Measurements from ENCODE around the gene RAB40B. TPM values are rescaled to one million over a fixed set of nuclear protein-coding genes. Genes with fewer than 3 reads are reported as not detected.
A peak's percentile ranks its signal among the peaks of the same experiment; 100 is the strongest.

RAB40B gene
- total RNA-seq, 3 donors from 2014 or later (not counting 1 experiment from before 2014, with no cell fraction given), result 3.7 to 7.3 (median 4.0) TPM

DNA sequence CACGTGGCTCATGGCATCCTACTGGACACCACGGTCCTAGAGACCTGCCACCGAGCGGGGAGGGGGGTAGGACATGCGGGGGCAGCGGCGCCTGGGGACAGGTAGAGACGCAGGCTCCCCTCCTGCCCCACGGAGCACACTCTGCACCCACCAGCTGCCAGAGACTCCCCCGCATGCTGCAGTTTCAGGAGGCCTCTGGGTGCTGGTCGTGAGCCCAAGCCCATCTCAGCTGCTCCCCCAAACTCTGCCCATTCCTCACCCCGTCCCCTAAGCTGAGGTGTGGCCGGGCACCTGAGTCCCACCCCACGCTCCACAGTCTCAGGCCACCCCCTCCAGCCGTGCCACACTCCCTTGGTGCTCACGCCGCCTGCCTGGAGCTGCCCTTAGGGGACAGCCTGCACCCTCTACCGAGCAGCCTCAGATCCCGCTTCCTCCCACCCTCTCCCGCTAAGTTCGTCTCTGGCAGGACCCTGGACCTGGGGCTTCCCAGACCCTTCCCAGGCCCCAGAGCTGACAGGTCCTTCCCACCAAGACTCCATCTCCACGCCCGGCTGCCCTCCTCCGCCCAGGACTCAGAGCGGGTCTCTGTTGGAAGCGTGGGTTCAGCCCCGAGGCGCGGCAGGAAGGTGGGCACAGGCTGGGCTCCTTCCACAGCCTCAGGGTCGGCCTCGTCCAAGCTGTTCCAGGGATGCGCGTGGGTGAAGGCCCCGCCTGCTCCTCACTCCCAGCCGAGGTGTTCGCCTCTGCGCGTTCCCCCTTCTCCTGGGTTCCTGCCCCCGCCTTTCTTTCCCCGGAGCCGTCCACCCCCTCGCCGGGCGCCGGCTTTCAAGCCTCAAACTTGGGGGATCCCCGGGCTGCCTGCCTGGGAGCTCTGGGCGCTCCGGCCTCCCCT is 1.3 kb downstream of the RAB40B start:
- H3K27ac Mint-ChIP-seq, result no peak overlapping the region
- peaks cover 0 to 5% of the 10 kb centered on the region in 2 donors for H3K4me1 Mint-ChIP-seq
- WGBS (ENCODE audit: insufficient coverage), result 45% methylated on average over 48 of the region's 48 CpGs
- peaks cover 18% of the 10 kb centered on the region for H3K4me1 ChIP-seq (ENCODE audit: control insufficient read depth, insufficient read depth, low read length)
- H3K4me3 ChIP-seq (ENCODE audit: low read length), result peak overlapping the region; percentile 19
- H3K9me3 Mint-ChIP-seq, result no peaks in the 10 kb centered on the region
- DNase-seq, result peak in 1 of 2 donors; percentile 46
- intact Hi-C loops (cut with micrococcal nuclease), result no loop called here
- no peaks in the 10 kb centered on the region for H3K27me3 Mint-ChIP-seq (ENCODE audit: low read depth in 2 of 2)
- H3K27me3 ChIP-seq (ENCODE audit: control insufficient read depth, insufficient read depth, low read length), result peaks cover 8% of the 10 kb centered on the region
- H3K27ac ChIP-seq (ENCODE audit: low read length), result no peak overlapping the region
- no peaks in the 10 kb centered on the region for H3K36me3 Mint-ChIP-seq
- H3K36me3 ChIP-seq (ENCODE audit: control insufficient read depth, insufficient read depth, low read length), result no peaks in the 10 kb centered on the region
- TF ChIP-seq, protein P1, sequence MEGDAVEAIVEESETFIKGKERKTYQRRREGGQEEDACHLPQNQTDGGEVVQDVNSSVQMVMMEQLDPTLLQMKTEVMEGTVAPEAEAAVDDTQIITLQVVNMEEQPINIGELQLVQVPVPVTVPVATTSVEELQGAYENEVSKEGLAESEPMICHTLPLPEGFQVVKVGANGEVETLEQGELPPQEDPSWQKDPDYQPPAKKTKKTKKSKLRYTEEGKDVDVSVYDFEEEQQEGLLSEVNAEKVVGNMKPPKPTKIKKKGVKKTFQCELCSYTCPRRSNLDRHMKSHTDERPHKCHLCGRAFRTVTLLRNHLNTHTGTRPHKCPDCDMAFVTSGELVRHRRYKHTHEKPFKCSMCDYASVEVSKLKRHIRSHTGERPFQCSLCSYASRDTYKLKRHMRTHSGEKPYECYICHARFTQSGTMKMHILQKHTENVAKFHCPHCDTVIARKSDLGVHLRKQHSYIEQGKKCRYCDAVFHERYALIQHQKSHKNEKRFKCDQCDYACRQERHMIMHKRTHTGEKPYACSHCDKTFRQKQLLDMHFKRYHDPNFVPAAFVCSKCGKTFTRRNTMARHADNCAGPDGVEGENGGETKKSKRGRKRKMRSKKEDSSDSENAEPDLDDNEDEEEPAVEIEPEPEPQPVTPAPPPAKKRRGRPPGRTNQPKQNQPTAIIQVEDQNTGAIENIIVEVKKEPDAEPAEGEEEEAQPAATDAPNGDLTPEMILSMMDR (IDR thresholded peaks at IDR 0.05), result no peak
- ATAC-seq, result no peak
- peaks cover 7% of the 10 kb centered on the region for H3K9me3 ChIP-seq (ENCODE audit: control insufficient read depth, insufficient read depth, low read length)
- H3K4me3 Mint-ChIP-seq, result peak overlapping the region; percentile 40

DNA sequence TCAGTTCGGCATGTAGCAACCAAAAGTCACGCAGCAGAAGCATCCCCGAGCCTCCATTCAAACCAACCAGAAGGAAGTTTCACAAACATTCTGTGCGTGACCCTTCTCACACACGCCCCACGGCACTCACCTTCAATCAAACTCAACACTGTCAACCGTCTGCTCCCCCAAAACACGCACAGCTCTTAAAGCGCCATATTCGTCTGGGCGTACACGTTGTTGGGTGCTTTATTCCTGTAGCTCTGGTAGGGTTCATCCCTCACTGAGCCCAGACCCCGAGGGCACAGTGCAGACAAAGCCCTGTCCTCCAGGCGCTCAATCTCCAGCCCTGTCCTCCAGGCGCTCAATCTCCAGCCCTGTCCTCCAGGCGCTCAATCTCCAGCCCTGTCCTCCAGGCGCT is 2.2 kb downstream of the RAB40B start:
- Histone ChIP-seq H3K27ac (ENCODE audit: low read length) (no peak overlapping the region), H3K27me3 (ENCODE audit: control insufficient read depth, insufficient read depth, low read length) (peaks cover 8% of the 10 kb centered on the region), H3K9me3 (ENCODE audit: control insufficient read depth, insufficient read depth, low read length) (peaks cover 7% of the 10 kb centered on the region), H3K4me3 (ENCODE audit: low read length) (no peak overlapping the region), H3K4me1 (ENCODE audit: control insufficient read depth, insufficient read depth, low read length) (peaks cover 18% of the 10 kb centered on the region), H3K36me3 (ENCODE audit: control insufficient read depth, insufficient read depth, low read length) (no peaks in the 10 kb centered on the region)
- 98% methylated on average over 14 of the region's 17 CpGs for WGBS (ENCODE audit: insufficient coverage)
- DNase-seq (no peak), ATAC-seq (no peak)
- TF ChIP-seq, protein P1 (IDR thresholded peaks at IDR 0.05), result no peak
- Mint-ChIP-seq H3K4me3 (peak overlapping the region; percentile 45), H3K27me3 (ENCODE audit: low read depth in 2 of 2) (no peaks in the 10 kb centered on the region), H3K36me3 (no peaks in the 10 kb centered on the region), H3K4me1 (peaks cover 0 to 5% of the 10 kb centered on the region in 2 donors), H3K27ac (no peak overlapping the region), H3K9me3 (no peaks in the 10 kb centered on the region)
- intact Hi-C loops (cut with micrococcal nuclease), result no loop called here

DNA sequence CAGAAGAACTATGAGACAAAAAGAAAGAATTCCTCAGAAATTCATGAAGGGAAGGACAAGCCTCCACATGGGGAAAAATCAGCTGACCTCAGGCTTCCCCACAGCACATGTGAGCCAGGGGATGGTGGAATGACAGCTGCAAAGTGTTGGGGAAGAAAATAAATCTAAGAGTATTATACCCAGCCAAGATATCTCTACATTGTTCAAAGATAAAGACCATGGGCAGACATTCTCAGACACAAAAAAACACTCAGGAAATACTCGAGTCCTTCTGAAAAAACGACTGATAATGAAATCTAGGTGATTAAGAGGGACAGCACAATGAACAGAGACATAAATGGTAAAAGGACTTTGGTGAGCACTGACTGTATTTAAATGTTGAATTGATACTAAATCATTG is 3.9 kb downstream of the RAB40B start:
- no peaks in the 10 kb centered on the region for H3K27me3 Mint-ChIP-seq (ENCODE audit: low read depth in 2 of 2)
- Histone ChIP-seq H3K27ac (ENCODE audit: low read length) (no peak overlapping the region), H3K4me3 (ENCODE audit: low read length) (no peak overlapping the region), H3K9me3 (ENCODE audit: control insufficient read depth, insufficient read depth, low read length) (peaks cover 7% of the 10 kb centered on the region), H3K4me1 (ENCODE audit: control insufficient read depth, insufficient read depth, low read length) (peaks cover 17% of the 10 kb centered on the region), H3K36me3 (ENCODE audit: control insufficient read depth, insufficient read depth, low read length) (no peaks in the 10 kb centered on the region), H3K27me3 (ENCODE audit: control insufficient read depth, insufficient read depth, low read length) (peaks cover 8% of the 10 kb centered on the region)
- no peaks in the 10 kb centered on the region for H3K9me3 Mint-ChIP-seq
- intact Hi-C loops (cut with micrococcal nuclease), result no loop called here
- ATAC-seq (no peak), DNase-seq (no peak)
- no peaks in the 10 kb centered on the region for H3K36me3 Mint-ChIP-seq
- peak overlapping the region; percentile 29 for H3K4me3 Mint-ChIP-seq
- WGBS (ENCODE audit: insufficient coverage), result 89% methylated on average over 2 of the region's 2 CpGs
- H3K27ac Mint-ChIP-seq, result no peak overlapping the region
- TF ChIP-seq, protein P1 (IDR thresholded peaks at IDR 0.05), result no peak
- peaks cover 0 to 5% of the 10 kb centered on the region in 2 donors for H3K4me1 Mint-ChIP-seq
